Mammary epithelial cell (primary cell): ENCODE measurements around the gene FBXO42.

Experiments
- CTCF ChIP-seq, 2 donors: IDR thresholded peaks in 1 of 2; conservative IDR thresholded peaks in 1 of 2; 2 replicates each; pipeline ENCODE4 v1.5.1; 2011 to 2012; ENCODE audit warnings: inconsistent platforms in 2 of 2, low read length in 2 of 2, mild to moderate bottlenecking in 2 of 2, control low read depth in 1 of 2, low read depth in 1 of 2; ENCODE audit not compliant: insufficient read depth in 1 of 2; ENCODE audit errors: extremely low read depth in 1 of 2
- EZH2 ChIP-seq: IDR thresholded peaks from 2 replicates; pipeline ENCODE4 v1.6.1; 2012; ENCODE audit warnings: low read length, inconsistent platforms, borderline replicate concordance

- no peak for TF ChIP-seq CTCF (conservative IDR thresholded peaks at IDR 0.05 in 1 of 2, IDR thresholded peaks at IDR 0.05 in 1 of 2; ENCODE audit: extremely low read depth in 1 of 2, insufficient read depth in 1 of 2, low read depth in 1 of 2, low read length in 2 of 2)
- no peak for TF ChIP-seq EZH2
Measured at GRCh38 chr1:16366722-16367257, 14.5 kb upstream of the FBXO42 start, which contains the start of gene SZRD1.
